WTC11 (cell line): Measurements from ENCODE around the gene ZMIZ1. TPM values are rescaled to one million over a fixed set of nuclear protein-coding genes. Genes with fewer than 3 reads are reported as not detected.

Experiments used
- ATAC-seq: fragments of 200-7000 bp; cut with Tn5 transposase; 2 replicates; pipeline ENCODE4 v1.10.0; 2021; ENCODE audit warnings: mild to moderate bottlenecking, moderate library complexity
- CTCF ChIA-PET: fragments of 300-600 bp; sonication (Branson Sonifier 250); formaldehyde crosslinking; loops from one replicate; lab custom pipeline; 2021; ENCODE audit warnings: antibody characterized with exemption; lab: Charles Lee
- POLR2A ChIA-PET: fragments of 350-600 bp; sonication (Branson Sonifier 250); formaldehyde crosslinking; loops from one replicate; lab custom pipeline; 2021; ENCODE audit warnings: antibody characterized with exemption; lab: Charles Lee
- DNase-seq: peaks from one replicate; pipeline ENCODE4 v3.0.0; 2021; ENCODE audit warnings: low spot score
- H3K27ac Mint-ChIP-seq: 2 replicates; pipeline ENCODE4 v1.8.0; 2021; ENCODE audit warnings: mixed read lengths
- H3K27me3 Mint-ChIP-seq: 2 replicates; pipeline ENCODE4 v1.8.0; 2021; ENCODE audit warnings: low read depth, mild to moderate bottlenecking, moderate library complexity, mixed read lengths
- H3K36me3 Mint-ChIP-seq: 2 replicates; pipeline ENCODE4 v1.8.0; 2021; ENCODE audit warnings: mixed read lengths
- H3K4me1 Mint-ChIP-seq: 2 replicates; pipeline ENCODE4 v1.8.0; 2022; ENCODE audit warnings: mixed read lengths
- H3K4me3 Mint-ChIP-seq: 2 replicates; pipeline ENCODE4 v1.8.0; 2021; ENCODE audit warnings: mild to moderate bottlenecking, moderate library complexity, mixed read lengths
- H3K9me3 Mint-ChIP-seq: 2 replicates; pipeline ENCODE4 v1.8.0; 2021; ENCODE audit warnings: mixed read lengths
- ATF1 ChIP-seq: sonication (generic); formaldehyde crosslinking; IDR thresholded peaks from 2 replicates; pipeline ENCODE4 v1.8.1; 2023; ENCODE audit warnings: mild to moderate bottlenecking, moderate library complexity, missing genetic modification reagents
- EMX1 ChIP-seq: fragments of 250-450 bp; sonication (Bioruptor Pico); IDR thresholded peaks from 2 replicates; pipeline ENCODE4 v1.8.0; 2021; ENCODE audit warnings: mild to moderate bottlenecking
- NR2C2 ChIP-seq: sonication (generic); formaldehyde crosslinking; IDR thresholded peaks from 2 replicates; pipeline ENCODE4 v1.8.0; 2022; ENCODE audit warnings: mild to moderate bottlenecking, missing genetic modification reagents
- SP1 ChIP-seq: sonication (generic); formaldehyde crosslinking; conservative IDR thresholded peaks from 2 replicates; pipeline ENCODE4 v1.8.1; 2022; ENCODE audit warnings: missing genetic modification reagents
- ZNF121 ChIP-seq: sonication (generic); formaldehyde crosslinking; IDR thresholded peaks from 2 replicates; pipeline ENCODE4 v1.8.0; 2023; ENCODE audit warnings: missing genetic modification reagents
- ZNF317 ChIP-seq: sonication (generic); formaldehyde crosslinking; IDR thresholded peaks from 2 replicates; pipeline ENCODE4 v1.8.1; 2023; ENCODE audit warnings: low read depth, mild to moderate bottlenecking, moderate library complexity, missing genetic modification reagents, borderline replicate concordance
- total RNA-seq: library from RNA; stranded (reverse); gene quantifications from 3 replicates; pipeline ENCODE4 v1.2.3, GENCODE V29; 2021
- TF ChIP-seq, protein P1 (sequence below): fragments of 250-450 bp; sonication (Bioruptor Pico); conservative IDR thresholded peaks from 2 replicates; pipeline ENCODE4 v1.9.0; 2021; ENCODE audit warnings: mild to moderate bottlenecking
- TF ChIP-seq, protein P2 (sequence below): sonication (generic); formaldehyde crosslinking; IDR thresholded peaks from 2 replicates; pipeline ENCODE4 v1.8.0; 2022; ENCODE audit warnings: mild to moderate bottlenecking, missing genetic modification reagents
- TF ChIP-seq, protein P3 (sequence below): sonication (generic); formaldehyde crosslinking; IDR thresholded peaks from 2 replicates; pipeline ENCODE4 v1.8.0; 2023; ENCODE audit warnings: missing genetic modification reagents
- TF ChIP-seq, protein P4 (sequence below): sonication (generic); formaldehyde crosslinking; IDR thresholded peaks from 2 replicates; pipeline ENCODE4 v1.8.0; 2023; ENCODE audit warnings: missing genetic modification reagents, mild to moderate bottlenecking, borderline replicate concordance
- TF ChIP-seq, protein P5 (sequence below): sonication (generic); formaldehyde crosslinking; IDR thresholded peaks from 2 replicates; pipeline ENCODE4 v1.8.1; 2022; ENCODE audit warnings: mild to moderate bottlenecking, moderate library complexity, missing genetic modification reagents
- TF ChIP-seq, protein P6 (sequence below): sonication (generic); formaldehyde crosslinking; IDR thresholded peaks from 2 replicates; pipeline ENCODE4 v1.8.1; 2023; ENCODE audit warnings: mild to moderate bottlenecking, moderate library complexity, missing genetic modification reagents
- TF ChIP-seq, protein P7 (sequence below): sonication (generic); formaldehyde crosslinking; IDR thresholded peaks from 2 replicates; pipeline ENCODE4 v1.8.1; 2023; ENCODE audit warnings: mild to moderate bottlenecking, missing genetic modification reagents
- TF ChIP-seq, protein P8 (sequence below): sonication (generic); formaldehyde crosslinking; IDR thresholded peaks from 2 replicates; pipeline ENCODE4 v1.8.0; 2023; ENCODE audit warnings: mild to moderate bottlenecking, missing genetic modification reagents
- TF ChIP-seq, protein P9 (sequence below): sonication (generic); formaldehyde crosslinking; IDR thresholded peaks from 2 replicates; pipeline ENCODE4 v1.8.1; 2022; ENCODE audit warnings: mild to moderate bottlenecking, missing genetic modification reagents, moderate library complexity, borderline replicate concordance

ZMIZ1 gene
- total RNA-seq, 1 experiment from 2014 or later, result 44.4 TPM

DNA sequence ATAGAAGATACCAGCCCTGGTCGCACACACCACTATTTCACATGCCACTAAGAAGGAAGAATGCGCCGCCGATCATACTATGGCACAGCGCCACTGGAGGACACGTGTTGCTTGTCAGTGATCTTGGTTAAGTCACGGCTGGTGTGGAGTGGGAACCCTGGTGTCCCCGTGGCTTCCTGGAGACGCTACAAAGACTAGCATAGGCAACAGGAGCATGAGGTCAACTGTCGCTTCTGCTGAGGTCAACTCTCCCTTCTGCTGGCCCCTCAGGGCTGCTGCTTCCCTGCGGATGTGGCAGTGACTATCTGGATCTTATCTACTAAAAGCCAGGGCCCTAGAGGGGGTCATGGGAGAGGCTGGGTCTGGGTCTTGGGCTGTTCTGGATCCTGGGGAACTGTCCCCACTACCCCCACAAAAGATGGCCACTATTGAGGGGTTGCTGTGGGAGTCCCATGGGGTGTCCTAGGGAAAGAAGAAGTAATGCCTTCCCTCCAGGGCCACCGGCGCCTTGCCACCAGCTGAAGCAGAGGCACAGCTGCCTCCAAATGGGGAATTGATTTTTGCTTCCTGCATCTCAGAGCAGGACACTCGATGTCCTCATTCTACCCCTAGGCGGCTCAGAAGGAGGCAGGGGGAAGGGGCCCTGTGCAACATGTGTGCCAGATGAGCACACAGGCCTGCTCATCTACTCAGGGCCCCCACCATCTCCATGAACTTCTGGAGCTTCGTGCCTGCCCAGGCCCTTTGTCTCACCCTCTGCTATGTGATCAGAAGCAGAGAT, 201.9 kb downstream of the ZMIZ1 start (continued):
- TF ChIP-seq, protein P1, sequence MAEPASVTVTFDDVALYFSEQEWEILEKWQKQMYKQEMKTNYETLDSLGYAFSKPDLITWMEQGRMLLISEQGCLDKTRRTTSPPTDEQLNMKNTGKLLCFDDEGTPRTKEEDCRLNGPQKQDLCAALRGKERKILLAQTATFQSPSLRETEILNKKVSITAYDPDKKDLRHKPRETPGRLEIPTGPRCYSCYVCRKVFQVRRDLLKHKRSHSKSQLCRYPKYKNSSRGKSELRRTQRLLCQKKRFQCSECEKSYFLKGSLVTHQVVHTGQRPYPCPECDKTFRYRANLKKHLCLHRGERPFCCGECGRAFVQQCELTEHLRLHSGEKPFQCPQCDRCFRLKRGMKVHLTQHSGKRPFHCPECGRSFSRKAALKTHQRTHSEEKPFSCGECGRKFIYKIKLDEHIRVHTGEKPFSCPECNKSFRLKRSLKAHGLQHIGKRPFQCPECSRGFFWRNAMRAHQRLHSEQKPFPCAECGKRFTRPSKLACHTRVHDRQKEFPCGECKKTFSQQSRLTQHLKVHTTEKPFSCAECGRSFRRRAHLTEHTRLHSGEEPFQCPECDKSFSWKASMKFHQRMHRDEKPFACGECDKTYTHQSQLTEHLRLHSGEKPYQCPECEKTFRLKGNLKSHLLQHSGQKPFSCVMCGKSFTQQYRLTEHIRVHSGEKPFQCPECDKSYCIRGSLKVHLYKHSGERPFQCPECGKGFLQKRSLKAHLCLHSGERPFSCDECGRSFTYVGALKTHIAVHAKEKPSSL (CRISPR knock-in tag), result no peak
- no peak for TF ChIP-seq ZNF121 (CRISPR knock-in tag)
- TF ChIP-seq, protein P2, sequence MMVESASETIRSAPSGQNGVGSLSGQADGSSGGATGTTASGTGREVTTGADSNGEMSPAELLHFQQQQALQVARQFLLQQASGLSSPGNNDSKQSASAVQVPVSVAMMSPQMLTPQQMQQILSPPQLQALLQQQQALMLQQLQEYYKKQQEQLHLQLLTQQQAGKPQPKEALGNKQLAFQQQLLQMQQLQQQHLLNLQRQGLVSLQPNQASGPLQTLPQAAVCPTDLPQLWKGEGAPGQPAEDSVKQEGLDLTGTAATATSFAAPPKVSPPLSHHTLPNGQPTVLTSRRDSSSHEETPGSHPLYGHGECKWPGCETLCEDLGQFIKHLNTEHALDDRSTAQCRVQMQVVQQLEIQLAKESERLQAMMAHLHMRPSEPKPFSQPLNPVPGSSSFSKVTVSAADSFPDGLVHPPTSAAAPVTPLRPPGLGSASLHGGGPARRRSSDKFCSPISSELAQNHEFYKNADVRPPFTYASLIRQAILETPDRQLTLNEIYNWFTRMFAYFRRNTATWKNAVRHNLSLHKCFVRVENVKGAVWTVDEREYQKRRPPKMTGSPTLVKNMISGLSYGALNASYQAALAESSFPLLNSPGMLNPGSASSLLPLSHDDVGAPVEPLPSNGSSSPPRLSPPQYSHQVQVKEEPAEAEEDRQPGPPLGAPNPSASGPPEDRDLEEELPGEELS (CRISPR knock-in tag), result no peak
- TF ChIP-seq EMX1 (CRISPR knock-in tag), result no peak
- TF ChIP-seq, protein P3, sequence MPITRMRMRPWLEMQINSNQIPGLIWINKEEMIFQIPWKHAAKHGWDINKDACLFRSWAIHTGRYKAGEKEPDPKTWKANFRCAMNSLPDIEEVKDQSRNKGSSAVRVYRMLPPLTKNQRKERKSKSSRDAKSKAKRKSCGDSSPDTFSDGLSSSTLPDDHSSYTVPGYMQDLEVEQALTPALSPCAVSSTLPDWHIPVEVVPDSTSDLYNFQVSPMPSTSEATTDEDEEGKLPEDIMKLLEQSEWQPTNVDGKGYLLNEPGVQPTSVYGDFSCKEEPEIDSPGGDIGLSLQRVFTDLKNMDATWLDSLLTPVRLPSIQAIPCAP, result no peak
- TF ChIP-seq, protein P4, sequence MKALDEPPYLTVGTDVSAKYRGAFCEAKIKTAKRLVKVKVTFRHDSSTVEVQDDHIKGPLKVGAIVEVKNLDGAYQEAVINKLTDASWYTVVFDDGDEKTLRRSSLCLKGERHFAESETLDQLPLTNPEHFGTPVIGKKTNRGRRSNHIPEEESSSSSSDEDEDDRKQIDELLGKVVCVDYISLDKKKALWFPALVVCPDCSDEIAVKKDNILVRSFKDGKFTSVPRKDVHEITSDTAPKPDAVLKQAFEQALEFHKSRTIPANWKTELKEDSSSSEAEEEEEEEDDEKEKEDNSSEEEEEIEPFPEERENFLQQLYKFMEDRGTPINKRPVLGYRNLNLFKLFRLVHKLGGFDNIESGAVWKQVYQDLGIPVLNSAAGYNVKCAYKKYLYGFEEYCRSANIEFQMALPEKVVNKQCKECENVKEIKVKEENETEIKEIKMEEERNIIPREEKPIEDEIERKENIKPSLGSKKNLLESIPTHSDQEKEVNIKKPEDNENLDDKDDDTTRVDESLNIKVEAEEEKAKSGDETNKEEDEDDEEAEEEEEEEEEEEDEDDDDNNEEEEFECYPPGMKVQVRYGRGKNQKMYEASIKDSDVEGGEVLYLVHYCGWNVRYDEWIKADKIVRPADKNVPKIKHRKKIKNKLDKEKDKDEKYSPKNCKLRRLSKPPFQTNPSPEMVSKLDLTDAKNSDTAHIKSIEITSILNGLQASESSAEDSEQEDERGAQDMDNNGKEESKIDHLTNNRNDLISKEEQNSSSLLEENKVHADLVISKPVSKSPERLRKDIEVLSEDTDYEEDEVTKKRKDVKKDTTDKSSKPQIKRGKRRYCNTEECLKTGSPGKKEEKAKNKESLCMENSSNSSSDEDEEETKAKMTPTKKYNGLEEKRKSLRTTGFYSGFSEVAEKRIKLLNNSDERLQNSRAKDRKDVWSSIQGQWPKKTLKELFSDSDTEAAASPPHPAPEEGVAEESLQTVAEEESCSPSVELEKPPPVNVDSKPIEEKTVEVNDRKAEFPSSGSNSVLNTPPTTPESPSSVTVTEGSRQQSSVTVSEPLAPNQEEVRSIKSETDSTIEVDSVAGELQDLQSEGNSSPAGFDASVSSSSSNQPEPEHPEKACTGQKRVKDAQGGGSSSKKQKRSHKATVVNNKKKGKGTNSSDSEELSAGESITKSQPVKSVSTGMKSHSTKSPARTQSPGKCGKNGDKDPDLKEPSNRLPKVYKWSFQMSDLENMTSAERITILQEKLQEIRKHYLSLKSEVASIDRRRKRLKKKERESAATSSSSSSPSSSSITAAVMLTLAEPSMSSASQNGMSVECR, result no peak
- TF ChIP-seq, protein P5, sequence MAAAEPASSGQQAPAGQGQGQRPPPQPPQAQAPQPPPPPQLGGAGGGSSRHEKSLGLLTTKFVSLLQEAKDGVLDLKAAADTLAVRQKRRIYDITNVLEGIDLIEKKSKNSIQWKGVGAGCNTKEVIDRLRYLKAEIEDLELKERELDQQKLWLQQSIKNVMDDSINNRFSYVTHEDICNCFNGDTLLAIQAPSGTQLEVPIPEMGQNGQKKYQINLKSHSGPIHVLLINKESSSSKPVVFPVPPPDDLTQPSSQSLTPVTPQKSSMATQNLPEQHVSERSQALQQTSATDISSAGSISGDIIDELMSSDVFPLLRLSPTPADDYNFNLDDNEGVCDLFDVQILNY (CRISPR knock-in tag), result no peak
- no peak for TF ChIP-seq SP1

DNA sequence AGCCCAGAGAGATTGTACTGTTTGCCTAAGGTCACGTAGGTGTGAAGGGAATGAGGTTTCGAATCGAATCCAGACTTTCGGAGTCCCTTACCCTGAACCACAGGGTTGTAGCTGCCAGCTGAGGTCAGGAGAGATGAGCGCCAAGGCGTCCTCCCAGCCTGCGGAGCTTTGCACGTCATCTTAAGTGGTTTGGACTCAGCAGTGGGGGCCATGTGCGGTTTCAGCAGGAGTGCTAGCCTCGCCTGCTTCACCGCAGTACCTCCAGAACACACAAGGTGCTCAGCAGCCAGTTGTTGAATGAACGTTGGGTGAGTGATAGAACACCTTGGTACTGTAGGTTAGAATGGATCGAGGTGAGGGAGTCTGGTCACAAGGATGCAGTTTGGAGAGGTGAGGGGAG, 203.6 kb downstream of the ZMIZ1 start:
- ChIA-PET CTCF (interaction anchor here (0.6 kb wide), 1 partner anchor 111 kb away, joined by 3 read pairs; no protein-coding TSS in a partner anchor), POLR2A (no interaction called here)
- peaks cover 2% of the 10 kb centered on the region for H3K4me1 Mint-ChIP-seq
- no peaks in the 10 kb centered on the region for H3K9me3 Mint-ChIP-seq
- no peaks in the 10 kb centered on the region for H3K27me3 Mint-ChIP-seq
- no peak overlapping the region for H3K4me3 Mint-ChIP-seq
- peak overlapping the region; percentile 83 for H3K27ac Mint-ChIP-seq
- no peak for ATAC-seq
- H3K36me3 Mint-ChIP-seq, result no peaks in the 10 kb centered on the region; the same call in 1 of the 2 replicates
- DNase-seq, result no peak
- TF ChIP-seq, protein P6, sequence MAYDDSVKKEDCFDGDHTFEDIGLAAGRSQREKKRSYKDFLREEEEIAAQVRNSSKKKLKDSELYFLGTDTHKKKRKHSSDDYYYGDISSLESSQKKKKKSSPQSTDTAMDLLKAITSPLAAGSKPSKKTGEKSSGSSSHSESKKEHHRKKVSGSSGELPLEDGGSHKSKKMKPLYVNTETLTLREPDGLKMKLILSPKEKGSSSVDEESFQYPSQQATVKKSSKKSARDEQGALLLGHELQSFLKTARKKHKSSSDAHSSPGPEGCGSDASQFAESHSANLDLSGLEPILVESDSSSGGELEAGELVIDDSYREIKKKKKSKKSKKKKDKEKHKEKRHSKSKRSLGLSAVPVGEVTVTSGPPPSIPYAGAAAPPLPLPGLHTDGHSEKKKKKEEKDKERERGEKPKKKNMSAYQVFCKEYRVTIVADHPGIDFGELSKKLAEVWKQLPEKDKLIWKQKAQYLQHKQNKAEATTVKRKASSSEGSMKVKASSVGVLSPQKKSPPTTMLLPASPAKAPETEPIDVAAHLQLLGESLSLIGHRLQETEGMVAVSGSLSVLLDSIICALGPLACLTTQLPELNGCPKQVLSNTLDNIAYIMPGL, result no peak
- TF ChIP-seq NR2C2 (CRISPR knock-in tag), result no peak
- TF ChIP-seq, protein P7, sequence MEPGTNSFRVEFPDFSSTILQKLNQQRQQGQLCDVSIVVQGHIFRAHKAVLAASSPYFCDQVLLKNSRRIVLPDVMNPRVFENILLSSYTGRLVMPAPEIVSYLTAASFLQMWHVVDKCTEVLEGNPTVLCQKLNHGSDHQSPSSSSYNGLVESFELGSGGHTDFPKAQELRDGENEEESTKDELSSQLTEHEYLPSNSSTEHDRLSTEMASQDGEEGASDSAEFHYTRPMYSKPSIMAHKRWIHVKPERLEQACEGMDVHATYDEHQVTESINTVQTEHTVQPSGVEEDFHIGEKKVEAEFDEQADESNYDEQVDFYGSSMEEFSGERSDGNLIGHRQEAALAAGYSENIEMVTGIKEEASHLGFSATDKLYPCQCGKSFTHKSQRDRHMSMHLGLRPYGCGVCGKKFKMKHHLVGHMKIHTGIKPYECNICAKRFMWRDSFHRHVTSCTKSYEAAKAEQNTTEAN, result no peak
- TF ChIP-seq ZNF317 (CRISPR knock-in tag), result no peak
- TF ChIP-seq, protein P3, result no peak
- TF ChIP-seq ATF1 (CRISPR knock-in tag), result no peak
- TF ChIP-seq, protein P8, sequence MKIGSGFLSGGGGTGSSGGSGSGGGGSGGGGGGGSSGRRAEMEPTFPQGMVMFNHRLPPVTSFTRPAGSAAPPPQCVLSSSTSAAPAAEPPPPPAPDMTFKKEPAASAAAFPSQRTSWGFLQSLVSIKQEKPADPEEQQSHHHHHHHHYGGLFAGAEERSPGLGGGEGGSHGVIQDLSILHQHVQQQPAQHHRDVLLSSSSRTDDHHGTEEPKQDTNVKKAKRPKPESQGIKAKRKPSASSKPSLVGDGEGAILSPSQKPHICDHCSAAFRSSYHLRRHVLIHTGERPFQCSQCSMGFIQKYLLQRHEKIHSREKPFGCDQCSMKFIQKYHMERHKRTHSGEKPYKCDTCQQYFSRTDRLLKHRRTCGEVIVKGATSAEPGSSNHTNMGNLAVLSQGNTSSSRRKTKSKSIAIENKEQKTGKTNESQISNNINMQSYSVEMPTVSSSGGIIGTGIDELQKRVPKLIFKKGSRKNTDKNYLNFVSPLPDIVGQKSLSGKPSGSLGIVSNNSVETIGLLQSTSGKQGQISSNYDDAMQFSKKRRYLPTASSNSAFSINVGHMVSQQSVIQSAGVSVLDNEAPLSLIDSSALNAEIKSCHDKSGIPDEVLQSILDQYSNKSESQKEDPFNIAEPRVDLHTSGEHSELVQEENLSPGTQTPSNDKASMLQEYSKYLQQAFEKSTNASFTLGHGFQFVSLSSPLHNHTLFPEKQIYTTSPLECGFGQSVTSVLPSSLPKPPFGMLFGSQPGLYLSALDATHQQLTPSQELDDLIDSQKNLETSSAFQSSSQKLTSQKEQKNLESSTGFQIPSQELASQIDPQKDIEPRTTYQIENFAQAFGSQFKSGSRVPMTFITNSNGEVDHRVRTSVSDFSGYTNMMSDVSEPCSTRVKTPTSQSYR (CRISPR knock-in tag), result no peak
- TF ChIP-seq, protein P9, sequence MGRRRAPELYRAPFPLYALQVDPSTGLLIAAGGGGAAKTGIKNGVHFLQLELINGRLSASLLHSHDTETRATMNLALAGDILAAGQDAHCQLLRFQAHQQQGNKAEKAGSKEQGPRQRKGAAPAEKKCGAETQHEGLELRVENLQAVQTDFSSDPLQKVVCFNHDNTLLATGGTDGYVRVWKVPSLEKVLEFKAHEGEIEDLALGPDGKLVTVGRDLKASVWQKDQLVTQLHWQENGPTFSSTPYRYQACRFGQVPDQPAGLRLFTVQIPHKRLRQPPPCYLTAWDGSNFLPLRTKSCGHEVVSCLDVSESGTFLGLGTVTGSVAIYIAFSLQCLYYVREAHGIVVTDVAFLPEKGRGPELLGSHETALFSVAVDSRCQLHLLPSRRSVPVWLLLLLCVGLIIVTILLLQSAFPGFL, result no peak
